GM23338 (cell line): ENCODE results near the gene MTHFD2L. TPM values are rescaled to one million over a fixed set of nuclear protein-coding genes. Genes with fewer than 3 reads are reported as not detected.

Experiments used
- ATAC-seq: fragments of 200-7000 bp; cut with Tn5 transposase; 3 replicates; pipeline ENCODE4 v1.9.1; 2020
- DNase-seq: peaks from one replicate; pipeline ENCODE4 v3.0.0-alpha.2; 2015; ENCODE audit warnings: low spot score
- H2AFZ ChIP-seq: fragments of 200-600 bp; sonication (generic); 2 replicates; pipeline ENCODE4 v1.8.0; 2016; ENCODE audit warnings: antibody characterized with exemption, mild to moderate bottlenecking, moderate library complexity
- H3F3A ChIP-seq: fragments of 200-600 bp; sonication (generic); replicated peaks from 2 replicates; pipeline ENCODE4 v1.8.0; 2017; ENCODE audit warnings: antibody characterized with exemption, mixed run types, low read depth
- H3K27ac ChIP-seq: fragments of 200-600 bp; sonication (generic); 2 replicates; pipeline ENCODE4 v1.6.1; 2016; ENCODE audit warnings: low read depth
- H3K27me3 ChIP-seq: fragments of 200-600 bp; sonication (generic); 2 replicates; pipeline ENCODE4 v1.8.0; 2016; ENCODE audit warnings: mild to moderate bottlenecking, mixed run types, moderate library complexity; ENCODE audit not compliant: insufficient read depth
- H3K36me3 ChIP-seq: fragments of 200-600 bp; sonication (generic); 2 replicates; pipeline ENCODE4 v1.8.0; 2016; ENCODE audit warnings: mild to moderate bottlenecking; ENCODE audit not compliant: insufficient read depth
- H3K4me1 ChIP-seq: fragments of 200-600 bp; sonication (generic); 2 replicates; pipeline ENCODE4 v1.8.0; 2016; ENCODE audit warnings: mild to moderate bottlenecking, moderate library complexity; ENCODE audit not compliant: insufficient read depth
- H3K4me2 ChIP-seq: fragments of 200-600 bp; sonication (generic); 2 replicates; pipeline ENCODE4 v1.7.1; 2017; ENCODE audit warnings: mixed run types
- H3K4me3 ChIP-seq: fragments of 200-600 bp; sonication (generic); 2 replicates; pipeline ENCODE4 v1.6.1; 2016; ENCODE audit warnings: mixed run types
- H3K79me2 ChIP-seq: fragments of 200-600 bp; sonication (generic); replicated peaks from 2 replicates; pipeline ENCODE4 v1.8.0; 2017; ENCODE audit warnings: mild to moderate bottlenecking; ENCODE audit not compliant: insufficient read depth
- H3K9me2 ChIP-seq: fragments of 200-600 bp; sonication (generic); 2 replicates; pipeline ENCODE4 v1.8.0; 2017; ENCODE audit not compliant: insufficient read depth
- H4K20me1 ChIP-seq: fragments of 200-600 bp; sonication (generic); replicated peaks from 2 replicates; pipeline ENCODE4 v1.8.0; 2017; ENCODE audit warnings: mild to moderate bottlenecking; ENCODE audit not compliant: insufficient read depth
- H3K27ac Mint-ChIP-seq: 2 replicates; pipeline ENCODE4 v1.8.0; 2020; ENCODE audit warnings: inconsistent platforms, mild to moderate bottlenecking, moderate library complexity, mixed read lengths
- H3K27me3 Mint-ChIP-seq: 3 replicates; pipeline ENCODE4 v1.8.0; 2022; ENCODE audit warnings: low read depth, mild to moderate bottlenecking, moderate library complexity, mixed read lengths, inconsistent platforms; ENCODE audit not compliant: insufficient read depth, poor library complexity
- H3K36me3 Mint-ChIP-seq: 3 replicates; pipeline ENCODE4 v1.8.0; 2021; ENCODE audit warnings: low read depth, mild to moderate bottlenecking, inconsistent platforms, moderate library complexity, mixed read lengths
- H3K4me1 Mint-ChIP-seq: 3 replicates; pipeline ENCODE4 v1.8.0; 2020; ENCODE audit warnings: mild to moderate bottlenecking, inconsistent platforms, mixed read lengths
- H3K4me3 Mint-ChIP-seq: 3 replicates; pipeline ENCODE4 v1.8.0; 2021; ENCODE audit warnings: moderate library complexity, mild to moderate bottlenecking, inconsistent platforms, mixed read lengths
- H3K9me3 Mint-ChIP-seq: 3 replicates; pipeline ENCODE4 v1.8.0; 2020; ENCODE audit warnings: moderate library complexity, mild to moderate bottlenecking, inconsistent platforms, mixed read lengths
- CREB1 ChIP-seq: fragments of 250-450 bp; sonication (Bioruptor Pico); IDR thresholded peaks from 2 replicates; pipeline ENCODE4 v1.5.0; 2020; ENCODE audit warnings: low read depth, mild to moderate bottlenecking, moderate library complexity
- EZH2 ChIP-seq: fragments of 200-600 bp; sonication (generic); IDR thresholded peaks from one replicate; pipeline ENCODE4 v1.8.0; 2017; ENCODE audit warnings: antibody characterized with exemption, mild to moderate bottlenecking, low read depth; ENCODE audit not compliant: unreplicated experiment
- EZH2phosphoT487 ChIP-seq: fragments of 200-600 bp; sonication (generic); IDR thresholded peaks from one replicate; pipeline ENCODE4 v1.8.1; 2018; ENCODE audit warnings: antibody characterized with exemption; ENCODE audit not compliant: unreplicated experiment
- JUNB ChIP-seq: IDR thresholded peaks from one replicate; pipeline ENCODE4 v1.6.1; 2016; ENCODE audit warnings: antibody characterized with exemption; ENCODE audit not compliant: unreplicated experiment
- NANOG ChIP-seq: IDR thresholded peaks from 2 replicates; pipeline ENCODE4 v1.6.1; 2016; ENCODE audit warnings: antibody characterized with exemption, borderline replicate concordance
- POLR2AphosphoS5 ChIP-seq: IDR thresholded peaks from 2 replicates; pipeline ENCODE4 v1.6.1; 2016; ENCODE audit warnings: antibody characterized with exemption, low read depth
- STAT1 ChIP-seq: IDR thresholded peaks from one replicate; pipeline ENCODE4 v1.6.1; 2016; ENCODE audit warnings: antibody characterized with exemption; ENCODE audit not compliant: unreplicated experiment
- ZNF114 ChIP-seq: fragments of 250-450 bp; sonication (Bioruptor Pico); IDR thresholded peaks from 2 replicates; pipeline ENCODE4 v1.5.0; 2020; ENCODE audit warnings: mild to moderate bottlenecking, moderate library complexity
- polyA plus RNA-seq: library from polyadenylated mRNA; unstranded; fragments of >200 nt; fragmentation: Nextera tagmentation; extraction: Ambion mirVana; gene quantifications from 2 replicates; pipeline ENCODE4 v1.2.1, GENCODE V29; 2016
- total RNA-seq: library from RNA; depleted of rRNA; stranded (reverse); fragments of >200 nt; shearing (Covaris generic); gene quantifications from 2 replicates; pipeline ENCODE4 v1.2.3, GENCODE V29; 2014
- TF ChIP-seq, protein P1 (sequence below): fragments of 250-450 bp; sonication (Bioruptor Pico); IDR thresholded peaks from 2 replicates; pipeline ENCODE4 v1.5.0; 2020; ENCODE audit warnings: mild to moderate bottlenecking, moderate library complexity
- TF ChIP-seq, protein P2 (sequence below): IDR thresholded peaks from 2 replicates; pipeline ENCODE4 v1.6.1; 2016; ENCODE audit warnings: antibody characterized with exemption
- TF ChIP-seq, protein P3 (sequence below): IDR thresholded peaks from one replicate; pipeline ENCODE4 v1.6.1; 2018; ENCODE audit warnings: antibody characterized with exemption; ENCODE audit not compliant: unreplicated experiment

Gene MTHFD2L
- total and polyA plus RNA-seq, 2 experiments from 2014 or later = 24.4 to 35.7 TPM

DNA sequence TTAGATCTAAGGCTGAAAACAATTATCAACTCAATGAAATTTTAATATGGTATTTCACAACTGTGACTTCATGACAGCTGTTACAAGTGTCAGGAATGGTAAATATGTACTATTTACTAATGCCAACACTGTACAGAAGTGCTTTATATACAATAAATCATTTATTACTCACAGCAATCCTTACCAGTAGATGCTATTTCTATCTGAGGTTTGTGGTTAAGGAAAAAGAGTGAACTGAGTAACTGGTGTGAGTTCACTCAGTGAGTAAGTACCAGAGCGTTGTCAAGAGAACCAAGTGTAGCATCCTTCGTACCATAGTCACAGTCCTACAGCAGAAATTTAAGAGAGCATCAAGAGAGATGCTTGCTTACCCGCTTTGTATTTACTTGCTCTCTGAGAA is 23.3 kb downstream of the MTHFD2L start:
- Histone ChIP-seq H3K27ac (no peak overlapping the region), H3K79me2 (no peaks in the 10 kb centered on the region), H3K4me2 (no peak overlapping the region), H3K27me3 (no peaks in the 10 kb centered on the region), H3F3A (no peaks in the 10 kb centered on the region), H3K36me3 (no peaks in the 10 kb centered on the region), H3K4me1 (no peaks in the 10 kb centered on the region), H3K4me3 (no peak overlapping the region), H3K9me2 (no peaks in the 10 kb centered on the region), H4K20me1 (no peaks in the 10 kb centered on the region), H2AFZ (no peak overlapping the region)
- DNase-seq (no peak), ATAC-seq (no peak)
- no peaks in the 10 kb centered on the region for H3K27me3 Mint-ChIP-seq
- H3K36me3 Mint-ChIP-seq = no peaks in the 10 kb centered on the region
- H3K4me3 Mint-ChIP-seq = no peak overlapping the region
- TF ChIP-seq POLR2AphosphoS5 = no peak
- peaks cover 2% of the 10 kb centered on the region for H3K4me1 Mint-ChIP-seq
- no peaks in the 10 kb centered on the region for H3K9me3 Mint-ChIP-seq
- H3K27ac Mint-ChIP-seq = no peak overlapping the region

DNA sequence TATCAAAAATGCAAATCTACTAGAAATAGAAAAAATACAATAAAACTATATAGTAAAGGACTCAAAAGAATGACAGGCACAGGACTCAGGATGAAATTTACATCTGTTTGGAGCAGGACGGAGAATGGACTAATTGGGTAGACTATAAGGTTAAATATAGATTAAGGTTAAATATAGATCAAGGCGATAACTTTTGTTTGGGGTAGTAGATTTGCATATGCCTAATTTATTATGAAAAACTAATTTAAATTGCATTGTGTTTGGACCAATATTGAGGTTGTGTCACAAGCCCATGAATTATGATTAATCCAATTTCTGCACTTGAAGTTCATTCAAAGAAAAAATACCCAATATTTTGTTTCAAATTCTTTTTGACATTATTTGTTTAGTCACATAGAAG is 31.0 kb downstream of the MTHFD2L start:
- no peak overlapping the region for H3K27ac Mint-ChIP-seq
- no peak overlapping the region for H3K4me3 Mint-ChIP-seq
- Histone ChIP-seq H3K4me3 (no peak overlapping the region), H4K20me1 (no peaks in the 10 kb centered on the region), H3K9me2 (no peaks in the 10 kb centered on the region), H3K36me3 (no peaks in the 10 kb centered on the region), H3K27me3 (no peaks in the 10 kb centered on the region), H3K79me2 (no peaks in the 10 kb centered on the region), H3K4me1 (peaks cover 8% of the 10 kb centered on the region), H3K4me2 (no peak overlapping the region), H3F3A (no peaks in the 10 kb centered on the region), H3K27ac (no peak overlapping the region), H2AFZ (no peak overlapping the region)
- DNase-seq (no peak), ATAC-seq (no peak)
- H3K27me3 Mint-ChIP-seq = no peaks in the 10 kb centered on the region
- no peaks in the 10 kb centered on the region for H3K9me3 Mint-ChIP-seq
- peaks cover 12% of the 10 kb centered on the region for H3K4me1 Mint-ChIP-seq
- H3K36me3 Mint-ChIP-seq = no peaks in the 10 kb centered on the region
- no peak for TF ChIP-seq POLR2AphosphoS5
- TF ChIP-seq, protein P1, sequence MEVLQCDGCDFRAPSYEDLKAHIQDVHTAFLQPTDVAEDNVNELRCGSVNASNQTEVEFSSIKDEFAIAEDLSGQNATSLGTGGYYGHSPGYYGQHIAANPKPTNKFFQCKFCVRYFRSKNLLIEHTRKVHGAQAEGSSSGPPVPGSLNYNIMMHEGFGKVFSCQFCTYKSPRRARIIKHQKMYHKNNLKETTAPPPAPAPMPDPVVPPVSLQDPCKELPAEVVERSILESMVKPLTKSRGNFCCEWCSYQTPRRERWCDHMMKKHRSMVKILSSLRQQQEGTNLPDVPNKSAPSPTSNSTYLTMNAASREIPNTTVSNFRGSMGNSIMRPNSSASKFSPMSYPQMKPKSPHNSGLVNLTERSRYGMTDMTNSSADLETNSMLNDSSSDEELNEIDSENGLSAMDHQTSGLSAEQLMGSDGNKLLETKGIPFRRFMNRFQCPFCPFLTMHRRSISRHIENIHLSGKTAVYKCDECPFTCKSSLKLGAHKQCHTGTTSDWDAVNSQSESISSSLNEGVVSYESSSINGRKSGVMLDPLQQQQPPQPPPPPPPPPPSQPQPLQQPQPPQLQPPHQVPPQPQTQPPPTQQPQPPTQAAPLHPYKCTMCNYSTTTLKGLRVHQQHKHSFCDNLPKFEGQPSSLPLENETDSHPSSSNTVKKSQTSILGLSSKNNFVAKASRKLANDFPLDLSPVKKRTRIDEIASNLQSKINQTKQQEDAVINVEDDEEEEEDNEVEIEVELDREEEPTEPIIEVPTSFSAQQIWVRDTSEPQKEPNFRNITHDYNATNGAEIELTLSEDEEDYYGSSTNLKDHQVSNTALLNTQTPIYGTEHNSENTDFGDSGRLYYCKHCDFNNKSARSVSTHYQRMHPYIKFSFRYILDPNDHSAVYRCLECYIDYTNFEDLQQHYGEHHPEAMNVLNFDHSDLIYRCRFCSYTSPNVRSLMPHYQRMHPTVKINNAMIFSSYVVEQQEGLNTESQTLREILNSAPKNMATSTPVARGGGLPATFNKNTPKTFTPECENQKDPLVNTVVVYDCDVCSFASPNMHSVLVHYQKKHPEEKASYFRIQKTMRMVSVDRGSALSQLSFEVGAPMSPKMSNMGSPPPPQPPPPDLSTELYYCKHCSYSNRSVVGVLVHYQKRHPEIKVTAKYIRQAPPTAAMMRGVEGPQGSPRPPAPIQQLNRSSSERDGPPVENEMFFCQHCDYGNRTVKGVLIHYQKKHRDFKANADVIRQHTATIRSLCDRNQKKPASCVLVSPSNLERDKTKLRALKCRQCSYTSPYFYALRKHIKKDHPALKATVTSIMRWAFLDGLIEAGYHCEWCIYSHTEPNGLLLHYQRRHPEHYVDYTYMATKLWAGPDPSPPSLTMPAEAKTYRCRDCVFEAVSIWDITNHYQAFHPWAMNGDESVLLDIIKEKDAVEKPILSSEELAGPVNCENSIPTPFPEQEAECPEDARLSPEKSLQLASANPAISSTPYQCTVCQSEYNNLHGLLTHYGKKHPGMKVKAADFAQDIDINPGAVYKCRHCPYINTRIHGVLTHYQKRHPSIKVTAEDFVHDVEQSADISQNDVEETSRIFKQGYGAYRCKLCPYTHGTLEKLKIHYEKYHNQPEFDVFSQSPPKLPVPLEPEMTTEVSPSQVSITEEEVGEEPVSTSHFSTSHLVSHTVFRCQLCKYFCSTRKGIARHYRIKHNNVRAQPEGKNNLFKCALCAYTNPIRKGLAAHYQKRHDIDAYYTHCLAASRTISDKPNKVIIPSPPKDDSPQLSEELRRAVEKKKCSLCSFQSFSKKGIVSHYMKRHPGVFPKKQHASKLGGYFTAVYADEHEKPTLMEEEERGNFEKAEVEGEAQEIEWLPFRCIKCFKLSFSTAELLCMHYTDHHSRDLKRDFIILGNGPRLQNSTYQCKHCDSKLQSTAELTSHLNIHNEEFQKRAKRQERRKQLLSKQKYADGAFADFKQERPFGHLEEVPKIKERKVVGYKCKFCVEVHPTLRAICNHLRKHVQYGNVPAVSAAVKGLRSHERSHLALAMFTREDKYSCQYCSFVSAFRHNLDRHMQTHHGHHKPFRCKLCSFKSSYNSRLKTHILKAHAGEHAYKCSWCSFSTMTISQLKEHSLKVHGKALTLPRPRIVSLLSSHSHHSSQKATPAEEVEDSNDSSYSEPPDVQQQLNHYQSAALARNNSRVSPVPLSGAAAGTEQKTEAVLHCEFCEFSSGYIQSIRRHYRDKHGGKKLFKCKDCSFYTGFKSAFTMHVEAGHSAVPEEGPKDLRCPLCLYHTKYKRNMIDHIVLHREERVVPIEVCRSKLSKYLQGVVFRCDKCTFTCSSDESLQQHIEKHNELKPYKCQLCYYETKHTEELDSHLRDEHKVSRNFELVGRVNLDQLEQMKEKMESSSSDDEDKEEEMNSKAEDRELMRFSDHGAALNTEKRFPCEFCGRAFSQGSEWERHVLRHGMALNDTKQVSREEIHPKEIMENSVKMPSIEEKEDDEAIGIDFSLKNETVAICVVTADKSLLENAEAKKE = no peak
- TF ChIP-seq STAT1 = no peak
- TF ChIP-seq, protein P2, sequence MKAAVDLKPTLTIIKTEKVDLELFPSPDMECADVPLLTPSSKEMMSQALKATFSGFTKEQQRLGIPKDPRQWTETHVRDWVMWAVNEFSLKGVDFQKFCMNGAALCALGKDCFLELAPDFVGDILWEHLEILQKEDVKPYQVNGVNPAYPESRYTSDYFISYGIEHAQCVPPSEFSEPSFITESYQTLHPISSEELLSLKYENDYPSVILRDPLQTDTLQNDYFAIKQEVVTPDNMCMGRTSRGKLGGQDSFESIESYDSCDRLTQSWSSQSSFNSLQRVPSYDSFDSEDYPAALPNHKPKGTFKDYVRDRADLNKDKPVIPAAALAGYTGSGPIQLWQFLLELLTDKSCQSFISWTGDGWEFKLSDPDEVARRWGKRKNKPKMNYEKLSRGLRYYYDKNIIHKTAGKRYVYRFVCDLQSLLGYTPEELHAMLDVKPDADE = no peak
- TF ChIP-seq, protein P3, sequence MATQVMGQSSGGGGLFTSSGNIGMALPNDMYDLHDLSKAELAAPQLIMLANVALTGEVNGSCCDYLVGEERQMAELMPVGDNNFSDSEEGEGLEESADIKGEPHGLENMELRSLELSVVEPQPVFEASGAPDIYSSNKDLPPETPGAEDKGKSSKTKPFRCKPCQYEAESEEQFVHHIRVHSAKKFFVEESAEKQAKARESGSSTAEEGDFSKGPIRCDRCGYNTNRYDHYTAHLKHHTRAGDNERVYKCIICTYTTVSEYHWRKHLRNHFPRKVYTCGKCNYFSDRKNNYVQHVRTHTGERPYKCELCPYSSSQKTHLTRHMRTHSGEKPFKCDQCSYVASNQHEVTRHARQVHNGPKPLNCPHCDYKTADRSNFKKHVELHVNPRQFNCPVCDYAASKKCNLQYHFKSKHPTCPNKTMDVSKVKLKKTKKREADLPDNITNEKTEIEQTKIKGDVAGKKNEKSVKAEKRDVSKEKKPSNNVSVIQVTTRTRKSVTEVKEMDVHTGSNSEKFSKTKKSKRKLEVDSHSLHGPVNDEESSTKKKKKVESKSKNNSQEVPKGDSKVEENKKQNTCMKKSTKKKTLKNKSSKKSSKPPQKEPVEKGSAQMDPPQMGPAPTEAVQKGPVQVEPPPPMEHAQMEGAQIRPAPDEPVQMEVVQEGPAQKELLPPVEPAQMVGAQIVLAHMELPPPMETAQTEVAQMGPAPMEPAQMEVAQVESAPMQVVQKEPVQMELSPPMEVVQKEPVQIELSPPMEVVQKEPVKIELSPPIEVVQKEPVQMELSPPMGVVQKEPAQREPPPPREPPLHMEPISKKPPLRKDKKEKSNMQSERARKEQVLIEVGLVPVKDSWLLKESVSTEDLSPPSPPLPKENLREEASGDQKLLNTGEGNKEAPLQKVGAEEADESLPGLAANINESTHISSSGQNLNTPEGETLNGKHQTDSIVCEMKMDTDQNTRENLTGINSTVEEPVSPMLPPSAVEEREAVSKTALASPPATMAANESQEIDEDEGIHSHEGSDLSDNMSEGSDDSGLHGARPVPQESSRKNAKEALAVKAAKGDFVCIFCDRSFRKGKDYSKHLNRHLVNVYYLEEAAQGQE = no peak
- TF ChIP-seq NANOG = no peak
- no peak for TF ChIP-seq ZNF114
- TF ChIP-seq CREB1 (CRISPR knock-in tag) = no peak
- no peak for TF ChIP-seq EZH2
- TF ChIP-seq JUNB = no peak
- TF ChIP-seq EZH2phosphoT487 = no peak
